ENCODE data around the gene PACS2. TPM values are rescaled to one million over a fixed set of nuclear protein-coding genes. Genes with fewer than 3 reads are reported as not detected.

PACS2 gene
- total RNA-seq, 1 experiment from 2014 or later: 100 TPM

DNA sequence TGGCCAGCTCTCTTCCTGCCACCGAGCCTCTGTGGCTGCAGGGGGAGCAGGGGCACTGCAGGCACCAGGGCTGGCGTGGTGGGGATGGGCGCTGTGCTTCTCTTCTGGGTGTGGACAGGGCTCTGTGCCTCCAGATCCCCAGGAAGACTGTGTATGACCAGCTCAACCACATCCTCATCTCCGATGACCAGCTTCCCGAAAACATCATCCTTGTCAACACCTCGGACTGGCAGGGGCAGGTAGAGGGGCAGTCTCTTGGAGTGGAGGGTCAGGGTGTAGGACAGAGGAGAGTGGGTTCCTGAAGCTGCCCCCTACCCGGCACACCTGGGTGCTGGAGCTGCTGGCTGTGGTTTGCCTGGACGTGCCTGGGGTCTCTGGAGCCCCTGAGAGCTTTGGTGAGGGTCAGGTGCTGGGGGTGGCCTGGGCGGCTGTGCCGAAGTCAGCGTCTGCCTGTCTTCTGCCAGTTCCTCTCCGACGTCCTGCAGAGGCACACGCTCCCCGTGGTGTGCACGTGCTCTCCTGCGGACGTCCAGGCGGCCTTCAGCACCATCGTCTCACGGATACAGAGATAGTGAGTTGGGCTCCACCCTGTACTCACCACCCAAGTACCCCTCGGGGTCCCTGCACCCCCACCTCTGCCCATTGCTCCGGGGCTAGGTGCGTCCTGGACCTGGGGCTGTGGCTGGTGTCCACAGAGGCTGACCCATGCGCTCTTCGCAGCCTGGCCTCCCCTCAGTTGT is 68.0 kb downstream of the PACS2 start:
- no peaks in the 10 kb centered on the region for H3K27me3 Mint-ChIP-seq (ENCODE audit: low read depth)
- ATAC-seq: no peak
- H3K9me3 Mint-ChIP-seq: no peaks in the 10 kb centered on the region
- no peak overlapping the region for H3K4me3 Mint-ChIP-seq
- no peaks in the 10 kb centered on the region for H3K4me1 Mint-ChIP-seq
- CTCF ChIA-PET: no interaction called here
- H3K36me3 Mint-ChIP-seq: peaks cover 19% of the 10 kb centered on the region
- POLR2A ChIA-PET: no interaction called here
- TF ChIP-seq GTF2I (CRISPR knock-in tag; conservative IDR thresholded peaks at IDR 0.05) (no peak), NFATC4 (CRISPR knock-in tag; IDR thresholded peaks at IDR 0.05) (no peak), NFE2L1 (CRISPR knock-in tag; IDR thresholded peaks at IDR 0.05) (no peak), RELA (CRISPR knock-in tag; IDR thresholded peaks at IDR 0.05; ENCODE audit: borderline replicate concordance) (no peak), ZNF263 (CRISPR knock-in tag; IDR thresholded peaks at IDR 0.05; ENCODE audit: low read depth) (no peak), NFYB (CRISPR knock-in tag; conservative IDR thresholded peaks at IDR 0.05; ENCODE audit: low read depth) (no peak)
- TF ChIP-seq, protein P1, sequence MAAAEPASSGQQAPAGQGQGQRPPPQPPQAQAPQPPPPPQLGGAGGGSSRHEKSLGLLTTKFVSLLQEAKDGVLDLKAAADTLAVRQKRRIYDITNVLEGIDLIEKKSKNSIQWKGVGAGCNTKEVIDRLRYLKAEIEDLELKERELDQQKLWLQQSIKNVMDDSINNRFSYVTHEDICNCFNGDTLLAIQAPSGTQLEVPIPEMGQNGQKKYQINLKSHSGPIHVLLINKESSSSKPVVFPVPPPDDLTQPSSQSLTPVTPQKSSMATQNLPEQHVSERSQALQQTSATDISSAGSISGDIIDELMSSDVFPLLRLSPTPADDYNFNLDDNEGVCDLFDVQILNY (CRISPR knock-in tag; IDR thresholded peaks at IDR 0.05): no peak
- TF ChIP-seq, protein P2, sequence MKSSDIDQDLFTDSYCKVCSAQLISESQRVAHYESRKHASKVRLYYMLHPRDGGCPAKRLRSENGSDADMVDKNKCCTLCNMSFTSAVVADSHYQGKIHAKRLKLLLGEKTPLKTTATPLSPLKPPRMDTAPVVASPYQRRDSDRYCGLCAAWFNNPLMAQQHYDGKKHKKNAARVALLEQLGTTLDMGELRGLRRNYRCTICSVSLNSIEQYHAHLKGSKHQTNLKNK (CRISPR knock-in tag; IDR thresholded peaks at IDR 0.05): no peak
- TF ChIP-seq, protein P3, sequence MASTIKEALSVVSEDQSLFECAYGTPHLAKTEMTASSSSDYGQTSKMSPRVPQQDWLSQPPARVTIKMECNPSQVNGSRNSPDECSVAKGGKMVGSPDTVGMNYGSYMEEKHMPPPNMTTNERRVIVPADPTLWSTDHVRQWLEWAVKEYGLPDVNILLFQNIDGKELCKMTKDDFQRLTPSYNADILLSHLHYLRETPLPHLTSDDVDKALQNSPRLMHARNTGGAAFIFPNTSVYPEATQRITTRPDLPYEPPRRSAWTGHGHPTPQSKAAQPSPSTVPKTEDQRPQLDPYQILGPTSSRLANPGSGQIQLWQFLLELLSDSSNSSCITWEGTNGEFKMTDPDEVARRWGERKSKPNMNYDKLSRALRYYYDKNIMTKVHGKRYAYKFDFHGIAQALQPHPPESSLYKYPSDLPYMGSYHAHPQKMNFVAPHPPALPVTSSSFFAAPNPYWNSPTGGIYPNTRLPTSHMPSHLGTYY (CRISPR knock-in tag; IDR thresholded peaks at IDR 0.05): no peak
- TF ChIP-seq, protein P4, sequence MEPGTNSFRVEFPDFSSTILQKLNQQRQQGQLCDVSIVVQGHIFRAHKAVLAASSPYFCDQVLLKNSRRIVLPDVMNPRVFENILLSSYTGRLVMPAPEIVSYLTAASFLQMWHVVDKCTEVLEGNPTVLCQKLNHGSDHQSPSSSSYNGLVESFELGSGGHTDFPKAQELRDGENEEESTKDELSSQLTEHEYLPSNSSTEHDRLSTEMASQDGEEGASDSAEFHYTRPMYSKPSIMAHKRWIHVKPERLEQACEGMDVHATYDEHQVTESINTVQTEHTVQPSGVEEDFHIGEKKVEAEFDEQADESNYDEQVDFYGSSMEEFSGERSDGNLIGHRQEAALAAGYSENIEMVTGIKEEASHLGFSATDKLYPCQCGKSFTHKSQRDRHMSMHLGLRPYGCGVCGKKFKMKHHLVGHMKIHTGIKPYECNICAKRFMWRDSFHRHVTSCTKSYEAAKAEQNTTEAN (CRISPR knock-in tag; IDR thresholded peaks at IDR 0.05): no peak
- TF ChIP-seq, protein P5, sequence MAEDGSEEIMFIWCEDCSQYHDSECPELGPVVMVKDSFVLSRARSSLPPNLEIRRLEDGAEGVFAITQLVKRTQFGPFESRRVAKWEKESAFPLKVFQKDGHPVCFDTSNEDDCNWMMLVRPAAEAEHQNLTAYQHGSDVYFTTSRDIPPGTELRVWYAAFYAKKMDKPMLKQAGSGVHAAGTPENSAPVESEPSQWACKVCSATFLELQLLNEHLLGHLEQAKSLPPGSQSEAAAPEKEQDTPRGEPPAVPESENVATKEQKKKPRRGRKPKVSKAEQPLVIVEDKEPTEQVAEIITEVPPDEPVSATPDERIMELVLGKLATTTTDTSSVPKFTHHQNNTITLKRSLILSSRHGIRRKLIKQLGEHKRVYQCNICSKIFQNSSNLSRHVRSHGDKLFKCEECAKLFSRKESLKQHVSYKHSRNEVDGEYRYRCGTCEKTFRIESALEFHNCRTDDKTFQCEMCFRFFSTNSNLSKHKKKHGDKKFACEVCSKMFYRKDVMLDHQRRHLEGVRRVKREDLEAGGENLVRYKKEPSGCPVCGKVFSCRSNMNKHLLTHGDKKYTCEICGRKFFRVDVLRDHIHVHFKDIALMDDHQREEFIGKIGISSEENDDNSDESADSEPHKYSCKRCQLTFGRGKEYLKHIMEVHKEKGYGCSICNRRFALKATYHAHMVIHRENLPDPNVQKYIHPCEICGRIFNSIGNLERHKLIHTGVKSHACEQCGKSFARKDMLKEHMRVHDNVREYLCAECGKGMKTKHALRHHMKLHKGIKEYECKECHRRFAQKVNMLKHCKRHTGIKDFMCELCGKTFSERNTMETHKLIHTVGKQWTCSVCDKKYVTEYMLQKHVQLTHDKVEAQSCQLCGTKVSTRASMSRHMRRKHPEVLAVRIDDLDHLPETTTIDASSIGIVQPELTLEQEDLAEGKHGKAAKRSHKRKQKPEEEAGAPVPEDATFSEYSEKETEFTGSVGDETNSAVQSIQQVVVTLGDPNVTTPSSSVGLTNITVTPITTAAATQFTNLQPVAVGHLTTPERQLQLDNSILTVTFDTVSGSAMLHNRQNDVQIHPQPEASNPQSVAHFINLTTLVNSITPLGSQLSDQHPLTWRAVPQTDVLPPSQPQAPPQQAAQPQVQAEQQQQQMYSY (CRISPR knock-in tag; IDR thresholded peaks at IDR 0.05): no peak
- TF ChIP-seq, protein P6, sequence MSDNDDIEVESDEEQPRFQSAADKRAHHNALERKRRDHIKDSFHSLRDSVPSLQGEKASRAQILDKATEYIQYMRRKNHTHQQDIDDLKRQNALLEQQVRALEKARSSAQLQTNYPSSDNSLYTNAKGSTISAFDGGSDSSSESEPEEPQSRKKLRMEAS (CRISPR knock-in tag; IDR thresholded peaks at IDR 0.05): no peak
- no peak overlapping the region for H3K27ac Mint-ChIP-seq
- no peak for DNase-seq (ENCODE audit: low spot score)

DNA sequence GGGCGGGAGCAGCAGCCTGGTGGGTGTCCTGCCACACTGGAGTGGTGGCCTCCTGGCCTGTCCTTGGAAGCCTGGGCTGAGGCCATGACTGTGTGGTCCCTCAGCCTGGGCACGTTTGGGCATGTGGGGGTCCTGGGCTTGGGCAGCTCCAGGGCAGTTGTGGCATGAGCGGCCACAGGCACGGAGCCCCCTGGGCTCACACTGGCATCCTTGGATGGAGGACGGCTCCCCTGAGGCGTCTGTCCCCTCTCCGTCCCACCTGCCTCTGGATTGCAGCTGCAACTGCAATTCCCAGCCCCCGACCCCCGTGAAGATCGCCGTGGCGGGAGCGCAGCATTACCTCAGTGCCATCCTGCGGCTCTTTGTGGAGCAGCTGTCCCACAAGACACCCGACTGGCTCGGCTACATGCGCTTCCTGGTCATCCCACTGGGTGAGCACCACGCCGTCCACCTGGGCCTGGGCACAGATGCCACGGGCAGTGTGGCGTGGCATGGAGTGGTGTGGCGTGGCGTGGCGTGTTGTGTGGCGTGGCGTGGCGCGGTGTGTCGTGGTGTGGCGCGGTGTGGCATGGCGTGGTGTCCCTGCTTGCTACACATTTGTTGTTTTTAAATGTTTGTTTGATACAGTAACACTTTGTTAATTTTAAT is 68.7 kb downstream of the PACS2 start:
- ChIA-PET POLR2A (no interaction called here), CTCF (no interaction called here)
- H3K36me3 Mint-ChIP-seq: peaks cover 19% of the 10 kb centered on the region
- no peak for DNase-seq (ENCODE audit: low spot score)
- no peaks in the 10 kb centered on the region for H3K4me1 Mint-ChIP-seq
- no peak for ATAC-seq
- no peaks in the 10 kb centered on the region for H3K27me3 Mint-ChIP-seq (ENCODE audit: low read depth)
- H3K9me3 Mint-ChIP-seq: no peaks in the 10 kb centered on the region
- TF ChIP-seq ESRRA (CRISPR knock-in tag; IDR thresholded peaks at IDR 0.05; ENCODE audit: borderline replicate concordance) (no peak), SOX15 (CRISPR knock-in tag; IDR thresholded peaks at IDR 0.05) (no peak), TEAD1 (CRISPR knock-in tag; IDR thresholded peaks at IDR 0.05) (no peak)
- H3K4me3 Mint-ChIP-seq: no peak overlapping the region
- H3K27ac Mint-ChIP-seq: no peak overlapping the region
